GM18507 (cell line): ENCODE measurements around the gene PTK6.

Experiments used
- DNase-seq: peaks from one replicate; pipeline ENCODE4 v3.0.0; 2011; ENCODE audit warnings: low read depth; ENCODE audit not compliant: insufficient read length; ENCODE audit errors: extremely low spot score
- FAIRE-seq: peaks from 2 replicates; lab custom pipeline; 2011; peaks lifted over from hg19 to GRCh38; lab: Jason Lieb, UNC

Gene PTK6

DNA sequence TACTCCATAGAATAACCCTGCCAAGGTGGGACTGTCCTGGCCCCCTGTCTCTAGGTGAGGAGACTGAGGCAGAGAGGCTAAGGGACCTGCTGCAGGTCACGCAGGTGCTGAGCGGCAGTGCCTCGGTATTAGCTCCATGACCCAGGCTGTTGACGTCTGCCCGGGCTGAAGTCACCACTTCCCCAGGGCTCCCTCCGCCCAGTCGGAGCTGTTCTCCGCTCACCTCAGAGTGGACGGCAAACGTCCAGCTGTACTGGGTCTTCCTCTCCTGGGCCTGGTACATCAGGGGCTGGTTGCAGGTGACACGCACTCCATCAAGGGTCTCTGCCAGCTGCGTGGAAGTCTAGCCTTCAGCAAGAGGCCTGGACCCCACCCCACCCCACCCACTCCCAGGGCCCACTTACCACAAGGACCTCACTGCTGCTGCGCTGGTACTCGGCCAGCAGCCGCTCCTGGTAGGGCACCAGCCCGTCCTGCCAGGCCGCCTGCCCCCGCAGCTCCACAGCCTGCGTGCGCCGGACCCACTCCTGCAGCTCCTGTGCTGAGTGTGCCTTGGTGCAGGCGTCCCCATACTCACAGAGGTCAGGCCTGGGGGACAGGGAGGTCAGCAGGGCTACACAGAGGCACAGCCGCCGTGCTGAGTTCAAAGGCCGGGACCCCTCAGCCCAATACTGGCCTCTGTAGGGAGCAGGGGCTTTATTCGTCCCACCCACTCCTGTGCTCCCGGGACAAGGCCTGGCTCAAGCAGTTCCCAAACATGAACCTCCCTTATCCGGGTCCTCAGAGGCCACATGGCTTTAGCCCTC lies 33.3 kb upstream of the PTK6 start:
- DNase-seq, result no peak
- FAIRE-seq, result no peak

- FAIRE-seq (no peak), DNase-seq (no peak)
These were observed 32.1 kb upstream of the PTK6 start for GRCh38 chr20:63568986-63569949.

DNA sequence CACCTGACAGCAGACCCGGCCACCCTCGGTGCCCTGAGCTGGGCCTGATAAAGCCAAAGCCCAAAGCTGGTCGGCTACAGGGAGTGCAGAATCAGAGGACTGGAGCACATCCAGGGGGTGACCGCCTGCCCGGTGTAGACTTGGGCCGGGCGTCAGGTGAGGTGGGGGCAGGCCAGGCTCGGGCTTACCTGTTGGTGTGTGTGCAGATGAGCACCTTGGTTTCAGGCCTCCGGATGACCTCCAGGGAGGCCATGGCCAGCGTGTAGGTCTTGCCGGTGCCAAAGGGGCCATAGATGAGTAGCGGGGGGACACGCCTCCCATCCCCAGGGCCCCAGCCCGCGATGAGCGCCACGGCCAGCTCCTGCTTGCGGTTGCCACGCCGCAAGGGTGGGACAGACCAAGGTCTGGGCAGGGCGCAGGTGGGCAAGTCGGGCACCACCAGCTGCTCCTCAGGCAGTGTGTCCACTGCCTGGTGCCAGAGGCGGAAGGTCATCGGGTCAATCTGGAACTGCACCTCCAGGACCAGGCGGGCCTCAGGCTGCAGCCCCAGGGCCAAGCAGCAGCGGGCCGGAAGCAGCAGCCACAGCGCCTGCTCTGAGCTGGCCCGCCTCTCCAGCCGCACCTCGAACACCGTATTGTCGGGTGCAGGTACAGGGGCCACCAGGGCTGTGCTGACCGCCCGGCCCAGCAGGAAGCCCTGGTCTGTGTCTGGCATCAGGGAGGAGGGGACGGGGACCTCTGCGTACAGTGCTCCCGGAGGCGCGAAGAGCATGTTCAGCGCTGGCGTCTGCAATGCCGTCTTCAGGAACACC lies 31.2 kb upstream of the PTK6 start:
- DNase-seq (no peak), FAIRE-seq (peak; percentile 24)

- no peak for DNase-seq
- FAIRE-seq, result peak; percentile 98
These were observed 30.4 kb upstream of the PTK6 start for GRCh38 chr20:63567386-63568169.

DNA sequence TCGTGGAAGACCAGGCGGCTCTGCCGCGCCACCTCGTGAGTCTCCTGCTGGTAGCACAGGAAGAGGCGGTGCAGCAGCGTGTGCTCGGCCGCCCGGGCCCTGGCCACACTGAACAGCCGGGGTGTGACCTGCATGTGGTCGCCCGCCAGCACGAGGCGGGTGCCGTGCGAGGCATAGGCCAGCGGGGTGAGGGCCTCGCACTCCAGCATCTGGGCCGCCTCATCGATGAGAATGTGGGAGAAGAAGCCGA lies 29.9 kb upstream of the PTK6 start:
- DNase-seq, result no peak
- no peak for FAIRE-seq

DNA sequence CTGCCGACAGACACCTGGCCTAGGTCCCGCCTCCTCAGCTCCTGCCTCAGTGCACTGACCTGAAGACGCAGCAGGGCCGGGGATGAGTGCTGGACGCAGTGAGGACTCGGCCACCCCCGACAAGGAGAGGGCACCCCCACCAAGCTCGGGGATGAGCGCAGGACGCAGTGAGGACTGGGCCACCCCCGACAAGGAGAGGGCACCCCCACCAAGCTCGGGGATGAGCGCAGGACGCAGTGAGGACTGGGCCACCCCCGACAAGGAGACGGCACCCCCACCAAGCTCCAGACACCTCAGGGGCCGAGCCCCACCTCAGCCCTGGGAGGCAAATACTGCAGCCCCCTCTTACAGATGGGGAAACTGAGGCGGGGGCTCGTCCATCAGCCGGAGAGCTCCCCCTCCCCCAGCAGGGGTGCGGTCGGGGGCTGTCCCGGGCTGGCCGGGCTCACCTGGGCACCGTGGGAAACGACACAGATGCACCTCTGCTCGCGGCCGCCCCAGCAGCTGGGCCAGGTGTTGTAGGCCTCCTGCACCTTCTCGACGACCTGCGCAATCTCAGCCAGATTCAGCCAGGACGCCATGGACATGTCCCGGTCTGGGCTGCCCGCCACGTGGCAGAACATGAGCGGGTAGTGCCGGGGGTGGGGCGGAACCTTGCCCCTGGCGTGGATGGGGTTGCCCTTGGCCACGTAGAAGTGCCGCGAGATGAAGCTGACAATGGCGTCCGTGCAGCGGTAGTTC lies 29.4 kb upstream of the PTK6 start:
- FAIRE-seq, result no peak
- no peak for DNase-seq

GRCh38 chr20:63565699-63566335 lies 28.6 kb upstream of the PTK6 start:
- DNase-seq, result no peak
- FAIRE-seq, result no peak

DNA sequence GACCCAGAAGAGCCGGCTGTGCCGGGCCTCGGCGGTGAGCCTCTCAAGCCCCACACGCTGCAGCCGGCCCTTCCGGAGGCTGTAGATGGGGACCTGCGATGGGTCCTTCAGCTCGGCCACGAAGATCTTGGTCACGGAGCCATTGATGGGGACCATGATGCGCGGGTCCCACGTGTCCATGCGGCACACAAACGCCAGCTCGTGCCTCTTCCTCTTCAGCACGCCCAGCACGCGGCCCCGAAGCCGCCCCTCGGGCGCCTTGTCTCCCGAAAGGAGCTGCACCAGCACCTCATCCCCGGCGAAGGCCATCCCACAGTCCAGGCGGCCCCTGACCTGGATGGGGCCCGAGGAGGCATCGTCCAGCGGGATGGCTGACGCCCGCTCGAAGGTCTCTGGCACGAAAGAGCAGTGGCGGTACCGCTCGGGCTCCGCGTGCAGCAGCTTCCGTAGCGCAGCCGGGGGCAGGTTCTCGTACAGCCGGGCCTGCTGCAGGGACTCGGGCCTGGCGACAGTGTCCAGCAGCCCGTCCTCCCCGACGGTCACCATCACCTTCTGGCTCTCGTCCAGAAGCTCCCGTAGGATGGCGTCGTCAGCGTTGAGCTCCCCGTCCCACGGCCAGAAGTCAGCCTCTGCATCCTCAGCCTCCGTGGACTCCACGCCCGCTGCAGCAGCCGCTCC lies 28.0 kb upstream of the PTK6 start:
- no peak for DNase-seq
- FAIRE-seq, result no peak

GRCh38 chr20:63564036-63564810 lies 27.0 kb upstream of the PTK6 start:
- FAIRE-seq (no peak), DNase-seq (no peak)

DNA sequence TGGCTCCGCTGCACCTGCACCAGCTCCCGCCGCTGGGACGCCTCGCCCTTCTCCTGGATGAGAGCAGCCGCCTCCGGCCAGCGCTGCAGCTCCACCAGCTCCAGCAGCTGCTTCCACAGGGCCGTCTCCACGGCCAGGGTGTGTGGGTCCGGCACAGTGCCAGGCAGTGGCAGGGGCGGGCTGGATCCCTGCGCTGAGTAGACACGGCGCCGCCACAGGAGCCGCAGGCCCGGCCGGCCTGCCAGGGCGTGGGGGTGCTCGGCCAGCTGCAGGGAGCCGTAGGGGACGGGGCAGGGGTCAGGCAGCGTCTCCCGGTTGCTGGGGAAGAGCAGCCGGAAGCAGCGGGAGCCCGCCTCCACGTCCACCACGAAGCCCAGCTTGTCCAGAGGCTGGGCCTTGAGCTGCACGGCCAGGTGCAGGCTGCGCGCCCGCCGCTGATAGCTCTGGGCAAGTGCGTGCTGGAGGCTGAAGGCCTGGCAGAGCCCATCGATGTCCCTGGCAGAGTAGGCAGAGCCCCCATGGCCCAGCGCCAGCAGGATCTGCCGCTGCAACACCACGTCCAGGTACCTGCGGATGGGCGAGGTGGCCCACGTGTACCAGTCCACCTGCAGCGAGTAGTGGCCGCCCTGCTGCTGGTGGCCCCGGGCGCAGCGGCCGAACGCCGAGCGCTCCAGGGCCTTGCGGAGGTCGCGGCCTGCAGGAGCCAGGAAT lies 26.2 kb upstream of the PTK6 start:
- DNase-seq (no peak), FAIRE-seq (no peak)

- peak; percentile 54 for DNase-seq
- FAIRE-seq, result peak; percentile 84
These were observed 25.5 kb upstream of the PTK6 start for GRCh38 chr20:63562461-63563224.

DNA sequence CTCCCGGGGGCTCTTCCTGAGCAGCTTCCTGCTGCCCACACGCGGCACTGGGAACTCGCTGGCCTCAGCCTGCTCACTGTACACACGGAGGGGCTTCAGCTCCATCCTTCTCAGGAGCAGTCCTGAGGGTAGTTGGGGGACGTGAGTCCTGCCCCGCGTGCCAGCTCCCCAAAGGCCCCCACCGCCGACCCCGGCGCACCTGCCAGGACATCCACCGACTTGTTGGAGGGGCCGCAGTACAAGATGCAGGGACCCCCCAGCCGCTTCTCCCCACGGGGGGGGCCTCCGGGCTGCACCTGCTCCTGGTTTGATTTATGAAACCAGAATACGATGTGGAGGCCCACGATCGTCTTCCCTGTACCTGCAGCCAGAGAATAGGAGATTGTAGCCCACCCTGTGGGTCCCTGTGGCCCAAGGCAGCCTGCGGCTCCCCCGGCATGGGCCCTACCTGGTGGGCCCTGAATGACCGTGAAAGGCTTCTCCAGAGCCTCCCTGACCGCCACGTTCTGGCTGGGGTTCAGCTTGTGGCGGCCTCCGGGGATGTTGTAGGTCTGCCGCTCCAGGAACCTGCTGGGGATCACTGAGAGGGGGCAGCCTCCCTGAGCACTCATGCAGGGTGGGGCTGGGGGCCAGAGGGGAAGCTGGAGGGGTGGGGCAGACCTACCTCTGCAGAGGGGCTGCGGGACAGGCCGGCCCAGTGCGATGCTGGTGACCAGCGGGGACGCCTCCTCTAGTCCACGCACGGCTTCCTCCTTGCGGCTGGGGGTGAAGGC lies 24.6 kb upstream of the PTK6 start:
- no peak for FAIRE-seq

GRCh38 chr20:63560856-63561609 lies 23.9 kb upstream of the PTK6 start:
- FAIRE-seq (no peak), DNase-seq (no peak)

More for the DNA sequence above, 24.6 kb upstream of the PTK6 start:
- DNase-seq, result no peak

GRCh38 chr20:63560333-63560805 lies 23.2 kb upstream of the PTK6 start:
- no peak for FAIRE-seq

More at GRCh38 chr20:63560333-63560805, 23.2 kb upstream of the PTK6 start:
- no peak for DNase-seq
